ENCODE data around the gene OPN5.

- no peak for TF ChIP-seq POLR2A (IDR thresholded peaks at IDR 0.05)
- peak; percentile 55 to 83 (median 69) for TF ChIP-seq CTCF (IDR thresholded peaks at IDR 0.05 in 4 of 5, conservative IDR thresholded peaks at IDR 0.05 in 1 of 5)
Observed at GRCh38 chr6:47787620-47788497, 6.0 kb downstream of the OPN5 start.

Measured in gastrocnemius medialis (tissue), 4 donors.